Stimulated activated naive CD8-positive, alpha-beta T cell treated with anti-CD3 and anti-CD28 coated beads, Interleukin-15, amount 100 ng/mL, for 72 hours (primary cell): ENCODE measurements around the gene CEBPG.

ENCODE experiments used
- ATAC-seq: fragments of 150-1000 bp; cut with Tn5 transposase; 2 replicates; pipeline ENCODE4 v1.10.0; 2021; ENCODE audit warnings: mild to moderate bottlenecking, moderate library complexity
- DNase-seq, 2 donors: peaks; one replicate each; pipeline ENCODE4 v3.0.0; 2021 to 2022
- H3K27ac Mint-ChIP-seq, 2 donors: one replicate each; pipeline ENCODE4 v1.8.0; 2022; ENCODE audit warnings: mild to moderate bottlenecking in 2 of 2, mixed read lengths in 2 of 2, moderate library complexity in 2 of 2
- H3K27me3 Mint-ChIP-seq: one replicate; pipeline ENCODE4 v1.8.0; 2022; ENCODE audit warnings: mixed read lengths
- H3K4me1 Mint-ChIP-seq: one replicate; pipeline ENCODE4 v1.8.0; 2022; ENCODE audit warnings: mild to moderate bottlenecking, mixed read lengths
- H3K4me3 Mint-ChIP-seq, 2 donors: one replicate each; pipeline ENCODE4 v1.8.0; 2022; ENCODE audit warnings: mild to moderate bottlenecking in 2 of 2, mixed read lengths in 2 of 2, moderate library complexity in 1 of 2
- H3K9me3 Mint-ChIP-seq, 2 donors: one replicate each; pipeline ENCODE4 v1.8.0; 2022; ENCODE audit warnings: mixed read lengths in 2 of 2

The CEBPG gene

GRCh38 chr19:33345163-33345562 is 28.3 kb upstream of the CEBPG start:
- H3K4me3 Mint-ChIP-seq = no peak overlapping the region
- ATAC-seq (no peak), DNase-seq (no peak)
- H3K4me1 Mint-ChIP-seq = no peaks in the 10 kb centered on the region
- H3K27me3 Mint-ChIP-seq = peaks cover 62% of the 10 kb centered on the region
- H3K9me3 Mint-ChIP-seq = no peaks in the 10 kb centered on the region
- no peak overlapping the region for H3K27ac Mint-ChIP-seq

DNA sequence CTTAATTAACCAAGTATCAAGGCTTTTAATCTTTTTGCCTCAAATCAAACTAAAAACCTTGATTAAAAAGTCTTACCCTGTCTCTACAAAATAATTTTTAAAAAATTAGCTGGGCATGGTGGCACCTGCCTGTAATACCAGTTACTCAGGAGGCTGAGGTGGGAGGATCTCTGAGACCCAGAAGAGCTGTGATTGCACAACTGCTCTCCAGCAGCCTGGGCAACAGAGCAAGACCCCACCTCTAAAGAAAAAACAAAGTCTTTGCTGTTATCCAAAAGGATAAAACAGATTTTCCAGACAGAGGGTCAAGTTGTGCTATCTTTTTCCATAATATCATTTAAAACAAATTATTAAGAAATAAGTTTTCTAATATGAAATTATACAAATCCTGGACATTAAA is 26.8 kb upstream of the CEBPG start:
- Mint-ChIP-seq H3K27me3 (peaks cover 62% of the 10 kb centered on the region), H3K27ac (no peak overlapping the region), H3K9me3 (no peaks in the 10 kb centered on the region), H3K4me3 (no peak overlapping the region), H3K4me1 (no peaks in the 10 kb centered on the region)
- ATAC-seq = no peak
- no peak for DNase-seq

DNA sequence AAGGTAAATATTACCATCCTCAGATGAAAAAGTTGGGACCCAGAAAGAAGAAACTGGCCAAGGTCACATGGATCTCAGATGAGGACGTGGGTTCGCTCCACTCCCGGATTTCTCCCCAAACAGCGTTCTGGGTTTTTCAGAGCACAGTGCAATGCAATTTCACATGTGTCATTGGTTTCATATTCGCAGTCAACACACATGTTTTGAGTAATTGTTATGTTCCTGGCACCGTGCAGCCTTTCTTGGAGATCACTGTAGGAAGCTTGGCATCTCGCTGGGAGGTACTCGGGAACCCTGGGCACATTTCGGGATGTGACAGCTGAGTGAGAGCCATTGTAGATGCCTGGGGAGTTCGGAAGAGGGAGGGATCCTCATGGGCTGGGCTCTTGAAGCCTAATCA is 26.2 kb upstream of the CEBPG start:
- peaks cover 59% of the 10 kb centered on the region for H3K27me3 Mint-ChIP-seq
- no peaks in the 10 kb centered on the region for H3K9me3 Mint-ChIP-seq
- H3K4me3 Mint-ChIP-seq = no peak overlapping the region
- no peaks in the 10 kb centered on the region for H3K4me1 Mint-ChIP-seq
- ATAC-seq (no peak), DNase-seq (no peak)
- no peak overlapping the region for H3K27ac Mint-ChIP-seq

DNA sequence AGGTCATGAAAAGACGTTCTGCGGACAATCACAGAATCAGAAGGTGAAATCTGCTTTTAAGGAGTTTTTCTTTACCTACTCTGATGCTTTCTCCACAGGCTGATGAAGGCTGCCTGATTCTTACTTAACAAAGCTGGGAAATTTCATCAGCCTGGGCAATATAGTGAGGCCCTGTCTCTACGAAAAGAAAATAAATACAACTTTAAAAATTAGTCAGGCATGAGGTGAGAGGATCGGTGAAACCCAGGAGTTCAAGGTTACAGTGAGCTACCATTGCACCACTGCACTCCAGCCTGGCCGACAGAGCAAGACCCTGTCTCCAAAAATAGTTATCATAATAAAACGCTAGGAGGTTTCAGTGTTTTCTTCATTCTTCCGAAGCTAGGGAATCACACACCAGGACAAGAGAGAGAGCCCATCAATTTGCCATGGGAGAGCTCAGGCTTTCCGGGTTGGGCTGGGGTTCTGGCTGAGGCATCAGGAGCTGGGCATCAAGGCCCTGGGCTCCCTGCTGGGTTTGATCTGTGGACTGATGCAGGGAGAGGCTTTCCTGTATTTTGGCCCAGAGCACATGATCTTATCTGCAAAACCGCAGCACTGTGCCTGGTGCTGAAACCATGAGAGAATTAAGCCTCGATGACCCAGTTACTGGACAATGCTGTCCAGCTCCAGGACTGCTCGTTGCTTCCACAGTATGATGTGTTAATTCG is 25.1 kb upstream of the CEBPG start:
- Mint-ChIP-seq H3K4me1 (no peaks in the 10 kb centered on the region), H3K27ac (peak overlapping the region in 1 of 2 donors; percentile 41), H3K27me3 (peaks cover 59% of the 10 kb centered on the region), H3K4me3 (no peak overlapping the region), H3K9me3 (no peaks in the 10 kb centered on the region)
- ATAC-seq = no peak
- no peak for DNase-seq

- Mint-ChIP-seq H3K27ac (peak overlapping the region in 1 of 2 donors; percentile 48), H3K9me3 (no peaks in the 10 kb centered on the region), H3K4me3 (no peak overlapping the region), H3K4me1 (no peaks in the 10 kb centered on the region), H3K27me3 (peaks cover 51% of the 10 kb centered on the region)
- DNase-seq = no peak
- no peak for ATAC-seq
Observed at GRCh38 chr19:33349319-33350289, 23.9 kb upstream of the CEBPG start.

GRCh38 chr19:33350538-33351309 is 22.8 kb upstream of the CEBPG start:
- Mint-ChIP-seq H3K4me1 (no peaks in the 10 kb centered on the region), H3K4me3 (no peak overlapping the region), H3K9me3 (peaks cover 5 to 8% of the 10 kb centered on the region in 2 donors), H3K27ac (no peak overlapping the region), H3K27me3 (peaks cover 39% of the 10 kb centered on the region)
- ATAC-seq = no peak
- DNase-seq = no peak

- H3K4me3 Mint-ChIP-seq = no peak overlapping the region
- peaks cover 9 to 14% of the 10 kb centered on the region in 2 donors for H3K9me3 Mint-ChIP-seq
- H3K27ac Mint-ChIP-seq = no peak overlapping the region
- H3K4me1 Mint-ChIP-seq = no peaks in the 10 kb centered on the region
- peaks cover 8% of the 10 kb centered on the region for H3K27me3 Mint-ChIP-seq
- ATAC-seq = no peak
- no peak for DNase-seq
Observed at GRCh38 chr19:33355535-33355934, 18.0 kb upstream of the CEBPG start.

GRCh38 chr19:33357556-33357955 is 16.0 kb upstream of the CEBPG start:
- H3K27me3 Mint-ChIP-seq = no peaks in the 10 kb centered on the region
- no peak overlapping the region for H3K4me3 Mint-ChIP-seq
- H3K9me3 Mint-ChIP-seq = peaks cover 9 to 14% of the 10 kb centered on the region in 2 donors
- no peak for ATAC-seq
- H3K27ac Mint-ChIP-seq = no peak overlapping the region
- no peaks in the 10 kb centered on the region for H3K4me1 Mint-ChIP-seq
- no peak for DNase-seq

GRCh38 chr19:33358408-33358807 is 15.1 kb upstream of the CEBPG start:
- Mint-ChIP-seq H3K27me3 (no peaks in the 10 kb centered on the region), H3K4me1 (no peaks in the 10 kb centered on the region), H3K4me3 (no peak overlapping the region), H3K9me3 (peaks cover 9 to 14% of the 10 kb centered on the region in 2 donors), H3K27ac (peak overlapping the region in 1 of 2 donors; percentile 34)
- no peak for DNase-seq
- no peak for ATAC-seq

DNA sequence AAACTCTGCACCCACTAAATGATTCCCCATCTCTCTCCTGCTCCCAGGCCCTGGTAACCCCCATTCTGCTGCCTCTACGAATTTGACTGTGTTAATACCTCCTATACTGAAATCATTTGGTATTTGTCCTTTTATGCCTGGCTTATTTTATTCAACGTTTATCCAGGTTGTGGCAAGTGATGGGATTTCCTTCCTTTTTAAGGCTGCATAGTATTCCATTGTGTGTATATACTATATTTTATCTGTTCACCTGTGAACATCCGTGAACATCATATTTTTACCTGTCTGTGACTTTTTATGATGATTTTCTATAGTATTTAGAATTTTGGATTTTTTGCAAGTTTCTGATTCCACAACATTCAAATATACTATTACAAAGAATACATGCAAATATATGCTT is 13.9 kb upstream of the CEBPG start:
- peaks cover 9 to 14% of the 10 kb centered on the region in 2 donors for H3K9me3 Mint-ChIP-seq
- H3K4me1 Mint-ChIP-seq = no peaks in the 10 kb centered on the region
- no peak for ATAC-seq
- DNase-seq = no peak
- H3K27ac Mint-ChIP-seq = no peak overlapping the region
- H3K27me3 Mint-ChIP-seq = peaks cover 8% of the 10 kb centered on the region
- H3K4me3 Mint-ChIP-seq = no peak overlapping the region

DNA sequence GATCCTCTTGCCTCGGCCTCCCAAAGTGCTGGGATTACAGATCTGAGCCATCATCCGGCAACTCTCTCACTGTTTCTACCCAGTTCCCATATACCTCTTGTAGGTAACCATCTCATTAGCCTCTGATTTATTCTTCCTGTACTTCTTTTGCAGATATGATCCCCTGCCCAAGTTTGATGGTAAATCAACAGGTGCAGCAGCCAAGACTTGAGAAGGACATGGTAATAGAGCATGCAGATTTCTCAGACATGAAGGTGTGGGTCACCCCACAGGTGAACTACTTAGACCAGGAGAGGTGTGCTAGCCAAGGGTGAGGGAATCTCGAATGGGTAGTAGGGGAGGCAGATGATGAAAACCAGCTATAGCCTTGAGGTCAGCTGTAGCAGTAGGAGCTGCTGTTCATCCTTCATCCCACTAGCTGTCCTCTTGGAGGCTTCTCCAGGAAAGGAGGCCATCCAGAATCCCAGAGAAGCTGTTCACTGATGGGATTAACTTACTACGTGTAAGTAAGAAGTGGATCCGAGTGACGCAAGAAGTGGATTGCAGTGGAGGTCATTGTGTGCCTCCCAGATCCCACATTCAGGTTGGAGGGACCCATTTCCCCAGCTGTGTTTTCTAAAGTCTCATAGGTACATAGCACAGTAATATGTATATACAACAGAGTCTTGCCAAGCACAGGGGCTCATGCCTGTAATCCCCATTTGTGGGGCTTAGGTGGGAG is 10.8 kb upstream of the CEBPG start:
- H3K4me3 Mint-ChIP-seq = no peak overlapping the region
- ATAC-seq = no peak
- DNase-seq = no peak
- no peaks in the 10 kb centered on the region for H3K9me3 Mint-ChIP-seq
- H3K4me1 Mint-ChIP-seq = no peaks in the 10 kb centered on the region
- no peak overlapping the region for H3K27ac Mint-ChIP-seq
- H3K27me3 Mint-ChIP-seq = peaks cover 9% of the 10 kb centered on the region

DNA sequence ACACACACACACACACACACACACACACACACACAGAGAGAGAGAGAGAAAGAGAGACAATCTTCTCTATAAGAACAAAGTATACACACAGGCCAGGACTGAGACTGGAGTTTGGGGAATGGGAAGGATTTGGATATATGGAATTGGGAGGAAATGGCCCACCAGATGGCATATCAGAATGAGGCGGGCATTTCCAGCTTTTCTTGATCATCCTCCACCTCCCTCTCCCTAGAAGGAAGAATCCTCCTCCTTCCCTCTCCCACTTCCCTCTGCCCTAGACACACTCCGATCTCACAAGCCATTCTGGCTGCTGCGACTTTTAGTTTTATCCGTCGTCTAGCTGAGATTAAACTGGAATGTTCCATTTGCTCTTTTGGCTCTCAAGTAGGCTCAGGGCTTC is 10.0 kb upstream of the CEBPG start:
- no peak overlapping the region for H3K27ac Mint-ChIP-seq
- H3K27me3 Mint-ChIP-seq = peaks cover 9% of the 10 kb centered on the region
- ATAC-seq (no peak), DNase-seq (no peak)
- no peaks in the 10 kb centered on the region for H3K4me1 Mint-ChIP-seq
- H3K4me3 Mint-ChIP-seq = no peak overlapping the region
- no peaks in the 10 kb centered on the region for H3K9me3 Mint-ChIP-seq

DNA sequence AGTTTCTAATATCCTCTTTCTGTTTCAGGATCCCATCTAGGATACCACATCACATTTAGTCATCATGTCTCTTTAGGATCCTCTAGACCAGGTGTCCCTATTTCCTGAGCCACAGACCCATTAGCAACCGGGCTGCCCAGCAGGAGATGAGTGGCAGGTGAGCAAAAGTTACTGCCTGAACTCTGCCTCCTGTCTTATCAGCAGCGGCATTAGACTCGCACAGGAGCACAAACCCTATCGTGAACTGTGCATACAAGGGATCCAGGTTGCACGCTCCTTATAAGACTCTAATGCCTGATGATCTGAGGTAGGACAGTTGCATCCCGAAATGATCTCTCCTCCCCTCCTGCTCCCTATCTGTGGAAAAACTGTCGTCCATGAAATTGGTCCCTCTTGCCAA is 7.8 kb upstream of the CEBPG start:
- H3K4me3 Mint-ChIP-seq = no peak overlapping the region
- no peak overlapping the region for H3K27ac Mint-ChIP-seq
- H3K9me3 Mint-ChIP-seq = no peaks in the 10 kb centered on the region
- H3K4me1 Mint-ChIP-seq = no peaks in the 10 kb centered on the region
- H3K27me3 Mint-ChIP-seq = peaks cover 9% of the 10 kb centered on the region
- DNase-seq (no peak), ATAC-seq (no peak)

DNA sequence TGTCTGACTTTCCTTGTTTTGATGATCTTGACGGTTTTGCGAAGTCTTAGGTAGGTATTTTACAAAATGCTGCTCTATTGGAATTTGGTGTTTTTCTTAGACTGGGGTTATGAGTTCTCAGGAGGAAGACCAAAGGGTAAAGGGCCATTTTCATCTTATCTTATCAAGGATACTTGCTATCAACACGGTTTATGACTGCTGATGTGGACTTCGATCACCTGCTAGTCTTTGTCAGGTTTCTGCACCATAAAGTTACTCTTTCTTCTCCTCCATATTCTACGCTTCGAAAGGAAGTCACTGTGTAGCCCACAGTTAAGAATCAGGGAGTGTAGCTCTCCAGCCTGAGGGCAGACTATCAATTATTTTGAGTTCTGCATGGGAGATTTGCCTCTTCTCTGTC is 7.4 kb upstream of the CEBPG start:
- no peak for DNase-seq
- no peaks in the 10 kb centered on the region for H3K4me1 Mint-ChIP-seq
- no peak overlapping the region for H3K4me3 Mint-ChIP-seq
- no peak overlapping the region for H3K27ac Mint-ChIP-seq
- H3K9me3 Mint-ChIP-seq = no peaks in the 10 kb centered on the region
- no peak for ATAC-seq
- H3K27me3 Mint-ChIP-seq = peaks cover 9% of the 10 kb centered on the region

DNA sequence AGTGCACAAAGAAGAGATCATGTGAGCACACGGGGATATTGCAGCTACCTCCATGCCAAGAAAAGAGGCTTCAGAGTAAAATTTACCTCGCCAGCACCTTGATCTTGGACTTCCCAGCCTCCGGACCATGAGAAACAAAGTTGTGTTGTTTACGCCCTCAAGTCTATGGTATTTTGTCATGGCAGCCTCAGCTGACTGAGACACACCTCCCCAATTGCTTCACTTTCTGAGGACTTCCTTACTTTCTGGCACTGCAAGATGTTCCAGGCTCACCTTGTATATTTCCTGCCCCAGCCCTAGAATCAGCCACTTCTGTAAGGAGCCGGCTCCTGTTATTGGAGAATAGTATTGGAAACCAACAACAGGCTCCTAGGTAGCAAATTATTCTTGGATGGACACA is 6.6 kb upstream of the CEBPG start:
- H3K4me1 Mint-ChIP-seq = no peaks in the 10 kb centered on the region
- DNase-seq (no peak), ATAC-seq (no peak)
- no peak overlapping the region for H3K4me3 Mint-ChIP-seq
- H3K27ac Mint-ChIP-seq = no peak overlapping the region
- no peaks in the 10 kb centered on the region for H3K9me3 Mint-ChIP-seq
- peaks cover 9% of the 10 kb centered on the region for H3K27me3 Mint-ChIP-seq
